NOMO-1 (cell line): ENCODE measurements around the gene MED12L.

Source experiments
- DNase-seq, 2 experiments: peaks; one replicate each; lab custom pipeline; 2025; ENCODE audit not compliant: unreplicated experiment in 2 of 2; lab: John Stamatoyannopoulos, UW

The MED12L gene

DNA sequence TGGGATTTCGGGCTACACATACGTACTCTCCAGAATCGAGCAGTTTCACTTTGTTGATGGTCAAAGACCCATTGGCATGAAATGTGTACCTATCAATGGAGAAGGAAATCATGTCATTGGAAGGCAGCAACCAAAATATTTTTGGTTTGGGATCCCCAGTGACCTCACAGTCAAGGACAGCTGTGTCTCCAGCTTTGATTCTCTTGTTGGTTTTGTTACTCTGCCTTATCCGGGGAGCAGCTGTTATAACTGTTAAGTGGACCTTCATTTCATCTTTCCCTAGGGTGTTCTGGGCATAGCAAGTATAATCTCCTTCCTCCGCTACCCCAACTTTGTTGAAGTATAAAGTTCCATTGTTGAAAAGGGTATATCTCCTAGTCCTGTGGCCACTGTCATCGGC lies 352.4 kb downstream of the MED12L start:
- DNase-seq = no peak

DNA sequence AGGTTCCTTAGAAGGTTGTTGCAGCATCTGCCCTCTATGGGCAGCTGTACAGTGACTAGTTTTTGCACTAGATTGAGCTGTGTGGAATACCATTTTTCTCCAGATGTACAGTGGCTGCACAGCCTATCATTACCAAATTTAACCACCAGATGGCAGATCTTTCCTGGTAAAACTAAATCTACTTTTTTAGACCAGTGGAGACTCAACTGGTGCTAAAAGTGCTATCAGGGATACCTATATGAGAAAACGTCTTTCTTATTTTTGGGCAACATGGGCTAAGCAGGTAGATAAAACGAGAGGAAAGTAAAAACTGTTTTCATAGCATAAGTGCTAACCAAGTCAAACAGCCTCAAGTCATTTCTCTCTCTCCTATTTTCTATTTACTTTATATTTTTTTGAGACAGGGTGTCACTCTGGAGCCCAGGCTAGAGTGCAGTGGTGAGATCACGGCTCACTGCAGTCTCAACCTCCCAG lies 354.2 kb downstream of the MED12L start:
- DNase-seq = peak; percentile 44 to 89

DNA sequence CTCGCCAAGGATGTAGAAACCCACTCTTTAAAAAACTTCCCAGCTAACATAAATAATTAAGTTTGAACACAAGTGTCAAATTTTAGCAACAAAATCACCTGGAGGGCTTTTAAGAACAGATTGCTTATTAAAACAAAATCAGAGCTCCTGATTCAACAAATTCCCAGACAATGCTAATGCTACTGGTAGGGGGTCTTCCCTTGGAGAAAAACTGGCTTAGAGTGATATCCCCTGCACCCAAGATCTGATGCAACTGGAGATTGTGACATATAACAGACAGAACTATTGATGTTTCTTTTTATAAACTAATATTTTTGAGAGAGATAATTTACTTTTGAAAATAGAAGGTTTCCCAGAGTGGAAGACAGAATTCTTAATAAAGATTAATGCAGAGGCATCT lies 355.5 kb downstream of the MED12L start:
- no peak for DNase-seq

DNA sequence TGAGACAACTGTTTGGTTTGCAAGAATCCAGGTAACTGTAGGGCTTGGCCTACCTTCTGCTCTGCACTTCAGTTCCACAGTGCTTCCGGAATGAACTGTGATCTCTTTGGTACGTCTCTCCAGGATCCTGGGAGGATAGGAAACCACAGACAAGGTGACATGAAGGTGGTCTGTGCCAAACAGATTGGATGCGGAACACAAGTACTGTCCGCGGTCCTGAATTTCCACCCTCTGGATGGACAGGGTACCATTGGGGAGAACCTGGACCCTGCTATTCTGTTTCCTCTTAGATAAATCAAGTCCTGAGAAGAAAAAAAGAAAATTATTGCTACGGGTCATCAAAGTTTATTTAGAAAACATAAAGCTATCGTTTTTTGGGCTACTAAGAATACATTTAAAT lies 358.1 kb downstream of the MED12L start:
- no peak for DNase-seq

DNA sequence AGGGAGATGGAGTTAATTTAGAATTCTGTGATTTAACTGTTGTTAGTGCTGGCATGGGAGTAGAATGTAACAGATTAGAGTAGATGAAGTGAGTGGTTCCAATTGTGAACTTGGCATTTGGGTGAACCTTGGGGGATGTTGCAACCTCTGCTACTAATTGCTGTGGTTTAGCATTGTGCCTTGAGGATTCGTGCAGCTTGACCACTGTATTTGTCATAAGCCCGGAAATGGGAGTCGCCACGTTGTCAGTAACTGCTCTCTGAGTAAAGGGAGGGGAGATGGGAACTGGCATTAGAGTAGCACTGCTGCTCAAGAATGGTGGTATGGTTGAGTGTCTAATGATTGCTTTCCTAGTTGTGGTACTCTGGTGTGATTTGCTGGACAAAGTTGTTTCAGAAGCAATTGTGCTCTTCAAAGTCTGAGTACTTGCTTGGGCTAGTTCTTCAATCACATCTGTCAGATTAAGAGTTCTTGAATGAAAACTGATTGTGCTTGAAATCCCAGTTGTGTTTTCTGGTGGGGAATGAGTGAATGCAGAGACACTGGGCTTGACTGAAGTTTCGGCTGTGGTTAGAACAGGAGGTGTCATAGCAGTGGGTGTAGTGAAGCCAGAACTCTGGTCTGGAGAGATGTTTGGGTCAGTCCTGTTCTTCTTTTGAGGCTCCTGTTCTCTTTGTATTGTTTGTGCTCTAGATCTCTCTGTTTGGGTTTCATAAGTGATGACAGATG lies 360.0 kb downstream of the MED12L start:
- DNase-seq = peak; percentile 96 to 100

DNA sequence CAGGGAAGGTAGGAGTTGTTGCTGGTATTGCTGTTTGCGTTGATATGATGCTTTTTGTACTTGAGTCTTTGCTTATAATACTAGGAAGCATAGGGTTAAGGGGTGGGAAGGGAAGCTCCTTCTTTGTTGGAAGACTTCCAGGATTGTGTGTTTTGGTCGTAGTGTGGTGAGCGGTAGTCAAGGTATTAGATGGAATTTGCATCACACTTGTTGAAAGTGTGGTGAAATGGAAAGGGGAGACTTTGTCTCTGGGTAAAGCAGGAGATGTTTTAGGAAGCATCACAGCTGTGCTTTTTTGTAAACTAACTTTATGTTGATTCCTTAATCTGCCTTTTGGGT lies 360.5 kb downstream of the MED12L start:
- no peak for DNase-seq

DNA sequence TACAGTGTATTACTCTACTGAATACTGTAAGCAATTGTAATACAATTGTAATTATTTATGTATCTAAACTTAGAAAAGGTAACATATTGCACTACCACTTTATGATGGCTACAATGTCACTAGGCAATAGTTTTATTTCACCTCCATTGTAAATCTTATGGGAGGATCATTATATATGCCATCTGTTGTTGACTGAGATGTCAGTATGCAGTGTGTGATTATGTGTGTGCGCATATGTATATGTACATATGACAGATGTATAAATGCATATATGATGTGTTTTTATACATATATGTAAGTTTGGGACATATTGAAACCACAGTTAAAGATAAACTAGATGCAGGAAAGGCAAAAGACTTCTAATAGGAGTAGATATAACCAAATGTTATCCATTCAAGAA lies 366.9 kb downstream of the MED12L start:
- DNase-seq = no peak

DNA sequence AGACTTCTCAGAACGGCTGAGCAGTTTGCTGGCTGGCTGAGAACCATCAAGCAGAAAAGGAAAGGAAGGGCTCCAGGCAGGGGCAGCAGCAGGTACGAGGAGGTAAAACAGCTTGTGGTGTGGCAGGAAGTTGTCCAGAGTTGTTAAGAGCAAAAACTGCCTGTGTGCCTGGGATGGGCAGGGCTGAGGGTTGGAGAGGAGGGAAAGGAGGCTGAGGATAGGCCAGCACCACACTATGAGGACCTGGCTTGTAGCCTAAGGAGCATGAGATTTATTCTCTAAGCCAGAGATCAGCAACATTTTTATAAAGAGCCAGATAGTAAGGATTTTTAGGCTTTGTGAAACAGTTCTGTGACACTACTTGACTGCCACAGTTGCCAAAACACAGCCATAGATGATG lies 367.4 kb downstream of the MED12L start:
- DNase-seq = no peak

DNA sequence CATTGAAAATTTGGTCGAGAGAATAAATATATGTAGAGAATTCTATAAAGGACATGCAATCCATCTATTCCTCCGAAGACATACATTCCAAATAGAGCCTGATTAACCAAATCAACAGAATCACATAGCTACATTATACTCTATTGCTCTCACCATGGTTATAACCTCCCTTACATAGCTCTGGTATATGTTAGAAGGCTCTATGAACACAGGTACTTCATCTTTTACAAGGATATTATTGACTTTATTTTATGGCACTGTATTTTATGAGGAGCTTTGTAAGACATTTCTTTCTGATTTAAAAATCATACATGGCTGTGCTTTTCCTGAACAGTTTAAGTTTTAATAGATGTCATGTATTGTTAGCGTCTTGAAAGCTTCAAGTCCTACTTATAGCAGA lies 370.6 kb downstream of the MED12L start:
- no peak for DNase-seq

DNA sequence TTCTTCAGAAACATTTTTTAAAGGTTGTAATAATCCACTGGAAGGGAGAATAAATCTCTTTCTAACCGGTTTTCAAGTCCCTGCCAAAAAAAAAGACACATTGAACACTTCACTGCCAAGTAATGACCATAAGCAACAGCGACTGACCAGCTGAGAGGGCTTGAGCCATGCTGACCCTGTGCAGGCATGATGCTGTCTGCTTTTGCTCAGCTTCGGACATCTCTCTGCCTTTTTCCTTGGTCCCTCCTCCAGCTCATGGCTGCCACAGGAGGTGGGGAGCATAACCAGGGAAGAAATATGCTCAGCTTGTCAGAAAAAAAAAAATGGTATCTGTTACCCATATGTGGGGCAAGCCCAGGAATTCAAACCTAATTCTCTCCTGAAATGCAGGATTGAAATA lies 373.9 kb downstream of the MED12L start:
- no peak for DNase-seq

DNA sequence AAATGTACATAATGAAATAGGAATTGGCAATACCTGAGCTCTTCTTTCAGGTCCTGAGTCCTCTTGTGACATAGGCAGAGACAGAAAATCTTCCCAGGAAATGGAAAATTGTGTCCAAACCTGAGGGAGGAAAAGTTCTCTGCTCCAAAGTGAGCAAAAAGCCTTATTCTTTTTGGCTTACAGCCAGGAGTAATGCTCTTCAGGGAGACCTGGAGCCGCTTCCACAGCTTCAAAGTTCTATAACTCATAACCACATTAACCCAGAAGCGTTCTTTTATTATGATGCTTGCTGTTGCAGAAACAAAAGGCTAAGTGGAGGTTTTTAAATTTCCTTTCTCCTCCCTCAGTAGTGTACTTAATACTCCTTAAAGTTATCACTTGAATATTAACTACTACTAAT lies 374.8 kb downstream of the MED12L start:
- no peak for DNase-seq

DNA sequence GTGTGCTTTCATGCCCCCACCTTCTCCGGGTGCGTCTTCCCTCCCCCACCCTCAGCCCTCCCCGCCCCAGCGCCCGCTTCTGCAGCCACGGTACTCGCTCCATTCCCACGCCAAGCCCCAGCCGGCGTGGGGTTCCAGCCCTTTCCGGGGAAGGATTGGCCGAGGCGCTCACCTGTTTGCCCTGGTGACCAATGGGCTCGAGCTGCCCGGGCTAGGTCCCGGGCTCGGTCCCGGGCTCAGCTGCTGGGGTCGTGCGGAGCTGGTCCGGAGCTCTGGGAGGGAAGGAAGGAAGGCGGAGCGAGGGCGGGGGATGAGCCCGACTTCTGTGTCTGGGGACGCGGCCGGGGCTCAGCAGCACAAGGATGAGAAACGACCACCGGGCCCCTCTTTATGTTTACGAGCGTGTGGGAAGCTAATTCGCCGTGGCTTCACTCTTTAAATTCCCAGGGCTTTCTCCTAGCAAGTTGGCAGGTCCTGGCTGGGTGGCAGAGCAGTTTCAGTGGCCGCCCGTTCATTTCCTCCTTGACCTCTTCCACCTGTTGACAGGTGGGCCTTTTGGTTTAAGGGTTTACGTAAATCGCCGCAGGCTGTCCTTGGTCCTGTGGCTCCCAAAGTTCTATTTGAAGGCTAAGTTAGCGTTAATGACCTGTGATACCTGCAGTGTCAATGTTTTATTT lies 375.4 kb downstream of the MED12L start, which contains the start of gene IGSF10:
Gene IGSF10 (minus strand): TSS at position 288 of the 677 bp plus-strand sequence. CDS start 2,352 bp downstream, outside the sequence.
- no peak for DNase-seq

DNA sequence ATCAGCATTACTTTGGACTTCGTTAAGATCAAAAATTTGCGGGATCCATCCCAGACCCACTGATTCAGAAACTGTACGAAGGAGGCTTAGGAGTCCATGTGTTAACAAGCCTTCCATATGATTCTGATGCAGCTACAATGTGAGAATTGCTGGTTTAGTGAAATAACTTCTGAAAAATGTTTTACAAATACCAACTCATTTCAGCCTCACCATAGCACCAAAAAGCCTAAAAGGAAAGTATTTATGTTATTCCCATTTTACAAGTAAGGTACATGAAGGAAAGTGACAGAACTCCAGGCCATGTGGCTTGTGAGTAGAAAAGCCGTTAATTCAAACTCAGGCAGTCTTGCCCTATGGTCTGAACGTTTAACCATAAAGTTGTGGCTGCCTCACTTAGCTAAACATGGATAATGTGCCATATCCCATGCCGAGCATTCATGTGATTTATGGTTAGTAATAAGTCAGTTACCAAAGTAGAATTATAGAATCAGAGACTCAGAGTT lies 376.9 kb downstream of the MED12L start:
- DNase-seq = no peak

DNA sequence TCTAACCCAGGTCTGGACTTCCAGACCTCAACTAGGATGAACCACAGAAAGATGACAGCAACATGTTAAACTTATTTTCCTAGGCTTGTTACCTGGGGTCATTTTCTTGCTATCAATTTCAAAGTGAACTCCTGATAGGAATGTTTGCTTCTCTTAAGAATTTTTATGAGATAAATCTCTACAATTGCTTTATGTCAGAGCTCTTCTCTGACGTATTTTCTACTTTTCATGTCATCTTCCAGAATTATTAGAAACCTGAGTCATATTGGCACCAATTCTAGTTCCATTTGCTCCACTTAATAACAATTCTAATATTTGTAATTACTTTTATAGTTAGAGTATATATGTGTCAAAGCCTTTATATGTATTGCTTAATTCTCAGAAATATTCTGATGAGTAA lies 377.5 kb downstream of the MED12L start:
- DNase-seq = no peak

DNA sequence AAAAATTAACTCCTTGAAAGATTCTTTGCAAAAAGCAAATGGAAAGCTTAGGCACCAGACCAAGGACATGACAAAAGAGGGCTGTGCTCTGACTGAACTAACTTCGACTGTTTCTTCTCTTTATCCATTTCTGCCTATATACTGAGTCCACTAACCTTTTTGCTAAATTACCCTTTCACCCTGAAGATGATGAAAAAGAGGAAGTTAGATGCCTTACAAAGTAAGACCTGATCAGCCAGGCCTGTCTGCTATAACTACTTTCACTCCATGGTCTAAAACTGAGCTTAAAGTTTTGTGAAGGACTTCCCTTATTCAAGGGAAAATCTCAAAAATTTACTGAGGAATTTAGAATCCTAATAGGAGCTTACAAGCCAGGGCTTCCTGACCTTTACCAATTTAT lies 381.6 kb downstream of the MED12L start:
- peak; percentile 62 to 94 for DNase-seq

DNA sequence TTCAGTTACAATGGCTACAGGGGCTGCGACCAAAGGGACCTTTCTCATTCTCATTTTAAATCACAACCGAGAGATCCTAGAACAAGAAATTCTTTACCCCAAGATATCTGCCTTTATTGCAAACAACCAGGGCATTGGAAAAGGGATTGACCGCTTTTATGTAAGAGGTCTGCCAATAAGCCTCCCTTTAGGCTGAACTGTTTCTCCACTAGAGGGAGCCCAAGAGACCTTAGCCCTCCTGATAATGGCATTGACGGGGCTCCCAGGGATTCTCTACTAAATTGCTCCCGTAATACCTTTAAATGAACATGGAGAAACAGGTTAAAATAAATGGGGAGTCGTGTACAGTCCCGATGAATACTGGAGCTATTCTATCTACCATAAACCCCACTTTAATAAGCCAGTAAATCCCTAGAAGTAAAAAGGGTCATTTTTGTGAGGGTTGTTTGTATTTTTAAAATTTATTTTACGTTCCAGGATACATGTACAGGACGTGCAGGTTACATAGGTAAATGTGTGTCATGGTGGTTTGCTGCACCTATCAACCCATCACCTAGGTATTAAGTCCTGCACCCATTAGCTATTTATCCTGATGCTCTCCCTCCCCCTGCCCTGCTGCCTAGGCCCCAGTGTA lies 382.9 kb downstream of the MED12L start:
- DNase-seq = peak; percentile 55 to 63

DNA sequence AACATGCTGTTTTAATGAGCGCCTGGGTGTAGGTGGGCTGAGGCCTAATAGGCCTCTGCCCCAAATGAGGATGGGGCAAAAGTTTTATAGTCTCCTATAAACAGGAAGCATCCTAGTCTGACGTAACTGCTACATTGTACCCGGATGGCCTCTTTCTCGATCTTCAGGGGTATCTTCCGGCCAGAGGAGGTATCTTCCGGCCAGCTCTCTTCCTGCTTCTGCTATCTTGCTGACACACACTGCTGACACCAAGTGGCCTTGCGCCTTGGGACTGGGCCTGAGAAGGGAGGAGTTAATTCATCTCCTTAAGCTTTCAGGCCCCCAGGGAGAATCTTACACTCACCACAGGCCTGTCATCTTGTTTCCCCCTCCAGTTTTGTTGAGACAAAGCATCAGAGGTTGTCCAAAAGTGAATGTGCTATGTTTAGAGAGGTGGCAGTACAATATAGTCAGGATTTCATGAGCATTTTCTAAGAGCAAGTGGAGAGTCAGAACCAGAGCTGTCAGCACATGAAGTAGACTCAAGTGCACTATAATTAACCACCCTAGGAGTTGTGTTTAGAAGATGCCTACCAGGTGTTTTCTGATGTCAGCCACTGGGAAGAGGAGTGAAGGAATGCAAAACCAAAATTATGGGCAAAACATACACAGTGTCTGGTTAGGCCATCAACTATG lies 391.0 kb downstream of the MED12L start:
- no peak for DNase-seq

DNA sequence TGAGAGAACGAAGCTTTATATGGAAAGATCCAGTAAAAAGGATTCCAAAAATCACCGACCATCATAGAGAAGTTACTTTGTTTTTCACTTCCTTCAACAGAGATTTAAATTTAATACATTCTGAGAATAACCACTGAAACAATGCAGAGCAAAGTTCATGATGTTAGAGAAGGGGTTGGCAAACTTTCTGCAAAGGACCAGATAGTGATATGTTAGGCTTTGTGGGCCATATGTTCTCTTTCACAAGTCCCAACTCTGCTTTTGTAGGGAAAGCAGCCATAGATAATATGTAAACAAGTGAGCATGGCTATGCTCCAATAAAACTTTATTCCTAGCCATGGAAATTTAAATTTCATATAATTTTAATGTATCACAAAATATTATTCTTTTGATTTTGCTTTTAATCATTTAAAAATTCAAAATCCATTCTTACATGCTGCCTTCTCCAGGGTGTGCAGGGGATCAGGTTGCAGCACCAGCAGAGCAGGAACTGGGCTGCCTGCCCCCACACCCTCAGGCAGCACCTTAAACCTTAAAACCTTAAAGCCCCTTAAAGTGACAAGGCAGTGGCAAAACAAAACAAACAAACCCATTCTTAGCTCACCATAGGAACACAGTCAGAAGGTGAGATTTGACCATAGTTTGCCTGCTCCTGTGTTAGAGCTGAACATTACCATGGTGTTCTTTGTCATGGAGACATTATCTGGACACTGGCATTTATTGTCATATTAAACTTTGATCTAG lies 392.3 kb downstream of the MED12L start:
- DNase-seq = peak in 1 of 2 experiments; percentile 6

DNA sequence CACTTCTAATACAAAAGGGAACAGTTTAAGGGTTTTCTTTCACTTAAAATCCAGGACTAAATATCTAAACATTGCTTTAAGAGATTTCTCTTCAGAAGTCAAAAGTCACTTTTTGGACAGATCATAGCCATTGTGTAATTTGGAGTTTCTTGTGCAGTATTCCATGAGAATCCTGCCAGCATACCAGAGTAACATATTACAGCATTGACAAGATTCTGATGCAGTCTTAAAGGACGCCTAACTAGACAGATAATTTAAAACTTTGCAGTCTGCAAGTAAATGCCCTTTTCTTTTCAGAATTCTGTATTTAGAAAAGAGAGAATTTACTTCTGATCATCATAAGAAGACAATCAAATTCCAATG lies 392.9 kb downstream of the MED12L start:
- no peak for DNase-seq

DNA sequence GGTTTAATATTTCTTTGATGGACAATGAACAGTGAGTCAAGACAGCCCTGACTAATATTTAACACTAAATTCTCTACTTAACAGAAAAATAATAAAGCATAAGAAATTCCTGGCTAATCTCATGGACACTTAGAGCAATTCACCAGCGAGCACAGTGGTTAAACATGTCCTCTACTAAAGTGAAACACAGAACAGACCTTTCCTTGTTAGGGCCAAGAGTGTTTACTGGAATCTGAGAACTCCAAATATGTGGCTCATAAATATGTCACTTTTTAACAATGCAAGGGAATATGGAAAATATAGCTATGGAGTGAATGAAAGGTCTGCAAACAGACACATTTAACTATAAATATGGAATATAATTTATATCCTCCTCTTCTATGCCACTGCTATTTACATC lies 394.0 kb downstream of the MED12L start:
- no peak for DNase-seq

DNA sequence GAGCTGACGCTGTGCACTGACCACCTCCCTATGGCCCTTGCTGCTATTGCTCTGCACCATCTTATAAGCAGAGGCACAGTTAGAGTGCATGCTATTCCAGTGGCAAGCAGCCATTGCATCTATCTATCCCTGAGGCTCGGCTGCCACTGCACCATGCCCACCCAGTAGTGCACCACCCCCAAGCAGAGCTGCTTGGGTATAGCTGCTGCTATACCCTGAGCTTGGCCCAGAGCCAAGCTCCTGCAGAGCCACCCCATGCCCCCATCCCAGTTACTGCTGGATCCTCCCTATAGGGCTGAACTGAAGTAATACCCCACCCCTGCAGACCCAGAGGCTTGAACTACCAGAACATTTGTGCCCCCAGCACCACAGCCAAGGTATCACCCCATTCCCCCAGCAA lies 395.0 kb downstream of the MED12L start:
- DNase-seq = no peak
